Stimulated activated CD4-positive, alpha-beta T cell treated with anti-CD3 and anti-CD28 coated beads, Interleukin-12 subunit alpha, Interleukin-12 subunit beta, amount 100 ng/mL, for 48 hours (primary cell): ENCODE results near the gene HIGD1A.

Source experiments
- DNase-seq, 3 donors: peaks; one replicate each; pipeline ENCODE4 v3.0.0-alpha.2; 2020; ENCODE audit warnings: low read depth in 2 of 3, low spot score in 1 of 3

HIGD1A gene

GRCh38 chr3:42739401-42740158 lies 64.7 kb downstream of the HIGD1A start:
- DNase-seq, result no peak

- no peak for DNase-seq
These were observed 67.8 kb downstream of the HIGD1A start for GRCh38 chr3:42736531-42736930.

- no peak for DNase-seq
These were observed 68.2 kb downstream of the HIGD1A start for GRCh38 chr3:42736081-42736480.

GRCh38 chr3:42735615-42736014 lies 68.7 kb downstream of the HIGD1A start:
- DNase-seq, result no peak

DNA sequence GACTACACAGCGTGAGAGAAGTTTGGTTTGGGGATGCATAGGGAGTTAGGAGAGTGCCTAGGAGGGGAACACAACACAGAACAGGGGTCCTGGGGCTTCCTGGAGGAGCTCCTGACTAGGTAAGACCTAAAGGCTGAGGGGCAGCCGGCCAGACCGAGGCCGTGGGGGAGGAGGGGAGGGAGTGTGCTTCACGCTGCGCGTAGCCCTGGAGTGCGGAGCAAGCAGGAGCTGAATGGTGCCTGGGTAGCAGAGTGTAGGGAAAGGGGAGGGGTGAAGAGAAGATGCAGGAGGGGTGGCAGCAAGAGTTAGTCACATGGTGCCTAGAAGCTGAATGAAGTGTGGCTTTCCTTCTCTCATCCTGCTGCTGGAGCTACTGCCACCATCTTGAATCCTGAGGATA lies 69.3 kb downstream of the HIGD1A start:
- DNase-seq, result no peak

DNA sequence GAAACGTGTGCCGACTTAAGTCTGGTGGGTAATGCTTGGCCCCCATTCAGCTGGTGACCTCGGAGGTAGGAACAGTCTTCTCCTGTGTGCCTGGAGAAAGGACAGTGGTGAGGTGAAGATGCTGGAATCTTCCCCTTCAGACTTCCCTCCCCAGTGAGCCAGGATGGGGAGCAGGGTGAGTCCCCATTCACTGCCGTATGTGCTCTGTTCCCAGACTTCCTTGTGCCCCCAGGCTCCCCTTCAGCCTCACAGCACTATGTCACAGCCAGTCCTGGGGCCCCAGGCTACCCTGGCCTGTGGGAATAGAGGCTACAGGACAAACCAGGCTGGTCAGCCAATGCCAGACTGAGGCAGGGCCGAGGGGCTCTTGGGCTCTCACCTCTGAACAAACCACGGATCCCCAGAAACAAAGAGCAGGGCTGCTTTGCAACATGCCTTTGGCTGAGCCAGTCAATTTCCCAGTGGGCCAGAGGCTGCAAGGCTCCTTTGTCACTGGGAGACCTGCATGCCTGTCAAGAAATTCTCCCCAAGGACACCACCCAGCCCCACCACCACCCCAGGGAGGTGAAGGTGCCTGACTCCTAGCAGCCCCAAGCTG lies 69.9 kb downstream of the HIGD1A start:
- DNase-seq, result no peak

DNA sequence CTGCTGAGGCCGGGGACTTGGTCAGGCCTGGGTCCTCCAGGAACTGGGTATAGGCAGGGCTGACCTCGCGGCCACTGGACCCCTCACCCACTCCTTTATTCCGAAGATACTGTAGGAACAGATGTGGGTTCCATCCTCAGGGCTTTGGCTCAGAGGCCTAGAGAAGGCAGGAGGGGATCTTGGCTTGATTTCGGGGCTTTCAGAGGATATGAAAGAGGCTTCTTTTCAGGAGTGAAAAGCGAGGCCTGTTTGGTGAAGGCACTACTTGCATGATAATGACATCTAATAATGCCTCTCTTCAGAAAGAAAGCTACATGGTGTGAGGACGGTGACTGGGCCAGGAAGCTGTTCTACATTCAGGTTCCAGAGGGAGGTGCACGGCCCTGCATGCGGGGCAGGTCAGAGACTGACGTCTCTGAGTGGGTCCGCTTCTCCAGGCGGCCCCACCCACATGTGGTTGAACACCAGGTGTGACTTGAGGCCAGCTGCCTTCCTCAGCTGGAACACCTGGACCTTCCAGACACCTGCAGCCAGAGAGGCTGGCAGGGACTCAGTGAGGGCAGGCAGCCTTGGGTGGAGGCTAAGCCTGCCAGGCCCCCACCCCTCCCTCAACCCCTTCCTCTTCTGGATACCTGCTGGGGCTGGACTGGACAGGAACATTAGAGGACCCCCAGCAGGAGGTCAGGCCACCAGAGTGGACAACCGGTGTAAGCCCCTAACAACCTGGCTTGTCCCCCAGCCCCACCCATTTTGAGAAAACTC lies 70.6 kb downstream of the HIGD1A start:
- no peak for DNase-seq
